ENCODE results near the gene SDK1.

GRCh38 chr7:4286351-4286750, 985.3 kb downstream of the SDK1 start:
- no peak for TF ChIP-seq POLR2A (IDR thresholded peaks at IDR 0.05; ENCODE audit: extremely low read depth, insufficient read length)
- no peak for TF ChIP-seq CTCF (IDR thresholded peaks at IDR 0.05; ENCODE audit: low read depth, low read length)

All from NB4 (cell line).